ENCODE data around the gene GALNT9.
"Not testable (repeated sequence)": the region's sequence is repeated elsewhere in the genome, so short reads cannot be mapped to it uniquely, and the experiment has no call there.

The GALNT9 gene

DNA sequence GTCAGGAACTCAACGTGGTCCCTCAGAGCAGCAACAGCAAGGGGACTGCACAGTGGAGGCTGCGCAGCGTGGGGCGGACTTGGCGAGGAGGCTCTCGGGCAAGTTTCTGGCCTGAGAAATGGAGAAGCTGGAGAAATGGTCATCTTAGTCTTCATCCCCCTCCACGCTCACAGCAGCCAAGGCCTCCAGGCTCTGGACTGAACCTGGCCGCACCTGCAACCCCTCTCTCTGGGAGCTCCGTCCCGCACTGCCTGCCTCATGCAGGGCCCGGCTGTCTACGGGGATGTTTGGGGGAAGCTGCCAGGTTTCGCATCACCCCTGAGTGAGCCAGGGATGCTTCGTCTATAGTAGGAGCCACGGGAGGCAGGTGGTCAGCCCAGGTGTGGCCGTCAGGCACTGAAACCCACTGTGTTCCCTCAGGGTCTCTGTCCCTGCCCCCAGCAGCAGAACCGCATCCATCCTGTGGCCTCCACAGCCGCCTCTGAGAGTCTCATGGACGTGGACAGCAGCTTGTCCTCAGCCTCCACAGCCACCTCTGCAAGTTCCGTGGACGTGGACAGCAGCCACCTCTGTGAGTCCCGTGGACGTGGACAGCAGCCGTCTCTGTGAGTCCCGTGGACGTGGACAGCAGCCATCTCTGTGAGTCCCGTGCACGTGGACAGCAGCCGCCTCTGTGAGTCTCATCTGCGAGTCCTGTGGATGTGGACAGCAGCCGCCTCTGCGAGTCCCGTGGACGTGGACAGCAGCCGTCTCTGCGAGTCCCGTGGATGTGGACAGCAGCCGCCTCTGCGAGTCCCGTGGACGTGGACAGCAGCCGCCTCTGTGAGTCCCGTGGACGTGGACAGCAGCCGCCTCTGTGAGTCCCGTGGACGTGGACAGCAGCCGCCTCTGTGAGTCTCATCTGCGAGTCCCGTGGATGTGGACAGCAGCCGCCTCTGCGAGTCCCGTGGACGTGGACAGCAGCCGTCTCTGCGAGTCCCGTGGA, 29.1 kb upstream of the GALNT9 start:
- not testable (repeated sequence) for DNase-seq

GRCh38 chr12:132357623-132358186, 28.3 kb upstream of the GALNT9 start:
- no peak for DNase-seq

GRCh38 chr12:132356691-132357622, 27.6 kb upstream of the GALNT9 start:
- no peak for DNase-seq

DNA sequence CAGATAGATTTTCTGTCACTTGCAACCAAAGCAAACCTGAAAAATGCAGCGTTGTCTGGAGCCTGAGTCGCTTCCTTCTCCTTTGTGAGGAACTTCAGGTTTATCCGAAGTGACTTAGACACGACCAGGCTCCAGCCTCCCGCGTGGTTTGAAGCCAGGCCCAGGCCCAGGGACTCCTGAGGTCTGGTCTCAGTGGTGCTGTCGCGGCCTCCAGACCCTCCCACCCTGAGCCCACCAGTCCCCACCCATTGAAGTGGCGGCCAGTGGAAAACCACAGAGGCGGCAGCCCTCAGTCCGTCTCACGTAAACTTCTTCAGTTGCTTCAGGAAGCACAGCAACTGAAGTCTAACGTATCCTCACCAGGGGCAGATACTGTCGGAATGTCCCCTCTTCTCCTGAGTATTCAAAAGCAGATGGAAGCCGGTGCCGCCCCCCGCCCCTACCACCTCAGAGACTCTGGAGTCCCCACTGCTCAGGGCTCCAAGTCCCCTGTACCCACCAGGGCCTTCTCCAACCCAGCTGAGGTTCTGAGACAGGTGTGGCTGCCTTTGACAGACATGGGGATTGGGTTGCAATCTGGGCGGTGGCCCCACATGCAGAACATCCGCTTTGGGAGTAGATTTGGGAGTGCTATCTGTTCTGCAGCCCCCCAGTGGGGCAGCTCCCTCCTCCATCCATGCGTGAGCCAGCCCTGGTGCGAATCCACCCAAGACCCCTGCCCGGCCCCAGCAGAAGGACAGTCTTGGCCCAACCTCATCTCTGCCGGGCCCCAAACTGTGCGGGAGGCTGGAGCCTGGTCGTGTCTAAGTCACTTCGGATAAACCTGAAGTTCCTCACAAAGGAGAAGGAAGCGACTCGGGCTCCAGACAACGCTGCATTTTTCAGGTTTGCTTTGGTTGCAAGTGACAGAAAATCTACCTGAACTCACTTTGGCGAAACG, 26.6 kb upstream of the GALNT9 start:
- no peak for DNase-seq

DNA sequence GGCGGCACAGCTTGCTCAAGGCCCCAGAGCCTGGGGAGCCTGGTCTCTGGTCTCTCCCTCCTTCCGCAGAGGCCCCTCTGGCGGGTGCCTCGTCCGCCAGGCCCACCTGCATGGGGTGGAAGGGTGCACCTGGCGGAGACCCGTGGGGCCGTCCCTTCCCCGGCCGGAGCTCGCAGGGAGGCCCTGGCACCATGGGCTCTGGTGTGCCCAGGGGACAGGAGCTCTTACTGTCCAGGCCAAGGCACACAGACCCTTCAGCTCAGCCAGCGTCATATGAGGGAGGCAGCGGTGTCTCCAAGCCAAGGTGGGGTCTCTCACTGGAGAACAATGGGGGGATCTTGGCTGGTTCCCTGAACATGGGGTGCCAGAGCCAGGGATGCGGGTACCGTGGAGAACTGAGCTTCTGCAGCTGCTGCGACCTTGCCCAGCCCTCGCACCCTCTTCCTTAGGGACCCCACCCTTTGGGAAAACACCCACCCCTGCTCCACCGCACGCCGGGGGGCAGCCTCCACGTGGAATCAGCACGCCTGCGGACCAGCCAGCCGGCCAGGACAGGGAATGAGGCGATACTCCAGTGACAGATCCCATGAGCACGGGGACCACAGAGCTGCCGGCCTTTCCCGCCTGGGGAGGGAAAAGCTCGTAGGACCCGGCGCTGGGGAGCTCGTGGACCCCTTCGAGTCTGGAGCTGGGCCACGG, 25.7 kb upstream of the GALNT9 start:
- no peak for DNase-seq

GRCh38 chr12:132354211-132354981, 25.0 kb upstream of the GALNT9 start:
- no peak for DNase-seq

DNA sequence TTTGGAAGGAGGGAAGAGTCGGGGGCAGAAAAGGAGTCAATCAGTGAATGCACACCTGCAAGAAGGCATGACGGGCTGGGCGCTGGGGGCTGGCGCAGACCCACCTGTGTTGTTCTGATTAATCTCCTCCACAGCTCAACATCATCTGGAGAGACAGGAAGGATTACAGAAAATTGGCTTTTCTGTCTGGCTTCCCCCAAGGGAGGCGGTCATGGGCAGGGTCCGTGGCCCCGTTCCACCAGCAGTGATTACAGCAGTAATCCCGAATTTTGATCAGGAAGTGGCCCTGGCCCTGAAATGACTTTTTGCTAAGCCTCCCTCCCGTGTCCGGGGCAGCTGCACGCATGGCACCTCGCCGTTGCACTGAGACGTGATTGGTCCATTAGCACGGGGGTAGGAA, 24.4 kb upstream of the GALNT9 start:
- DNase-seq = no peak

- DNase-seq = no peak
Observed at GRCh38 chr12:132352896-132353800, 23.8 kb upstream of the GALNT9 start.

- DNase-seq = no peak
Observed at GRCh38 chr12:132351751-132352495, 22.5 kb upstream of the GALNT9 start.

- no peak for DNase-seq
Observed at GRCh38 chr12:132349501-132350131, 20.2 kb upstream of the GALNT9 start.

DNA sequence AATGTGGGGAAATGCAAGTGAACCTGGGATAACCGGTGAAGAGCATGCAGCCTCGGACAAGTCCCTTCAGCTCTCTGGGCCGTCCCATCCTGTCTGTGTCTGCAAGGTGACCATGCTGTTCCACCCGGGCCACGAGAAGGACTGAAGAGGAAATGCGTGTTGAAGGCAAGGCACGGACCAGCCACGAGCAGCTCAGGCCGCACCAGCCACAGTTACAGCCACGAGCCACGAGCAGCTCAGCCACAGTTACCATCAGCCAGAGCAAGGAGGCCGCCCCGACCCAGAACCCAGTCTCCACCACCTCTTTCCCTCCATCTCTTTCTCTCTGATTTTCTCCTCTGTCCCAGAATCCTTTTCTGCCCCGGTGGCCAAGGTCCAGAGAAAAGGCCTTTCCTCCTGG, 18.8 kb upstream of the GALNT9 start:
- no peak for DNase-seq

DNA sequence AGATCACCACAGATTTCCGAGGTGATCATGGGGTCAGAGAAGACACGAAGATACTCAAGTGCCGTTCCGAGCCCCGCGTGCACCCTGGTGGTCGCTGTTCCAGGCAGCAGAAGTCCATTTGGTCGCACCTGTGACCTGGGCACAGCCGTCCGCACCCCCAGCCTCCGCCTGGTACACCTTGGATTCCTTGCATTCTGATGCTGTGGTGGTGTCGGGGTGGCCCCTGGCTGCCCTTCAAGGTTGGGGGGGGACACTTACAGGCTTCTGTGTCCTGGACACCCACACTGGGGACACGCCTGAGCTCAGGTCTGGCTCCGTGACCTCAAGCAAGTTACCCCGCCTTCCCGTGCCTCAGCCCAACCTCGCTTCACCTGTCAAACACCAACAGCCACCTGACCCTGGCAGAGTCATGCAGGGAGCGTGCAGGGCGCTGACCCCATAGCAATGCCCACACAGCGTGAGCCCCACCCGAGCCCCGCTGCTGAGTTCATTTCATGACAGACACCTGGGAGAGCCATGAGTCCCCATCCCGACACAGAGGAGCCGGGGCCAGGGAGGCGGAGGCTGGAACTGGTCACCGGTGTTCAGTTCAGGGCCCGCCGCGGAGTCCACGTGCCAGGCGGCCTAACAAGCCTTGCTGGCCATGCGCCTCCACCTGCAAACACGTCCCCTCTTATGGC, 17.9 kb upstream of the GALNT9 start:
- no peak for DNase-seq

DNA sequence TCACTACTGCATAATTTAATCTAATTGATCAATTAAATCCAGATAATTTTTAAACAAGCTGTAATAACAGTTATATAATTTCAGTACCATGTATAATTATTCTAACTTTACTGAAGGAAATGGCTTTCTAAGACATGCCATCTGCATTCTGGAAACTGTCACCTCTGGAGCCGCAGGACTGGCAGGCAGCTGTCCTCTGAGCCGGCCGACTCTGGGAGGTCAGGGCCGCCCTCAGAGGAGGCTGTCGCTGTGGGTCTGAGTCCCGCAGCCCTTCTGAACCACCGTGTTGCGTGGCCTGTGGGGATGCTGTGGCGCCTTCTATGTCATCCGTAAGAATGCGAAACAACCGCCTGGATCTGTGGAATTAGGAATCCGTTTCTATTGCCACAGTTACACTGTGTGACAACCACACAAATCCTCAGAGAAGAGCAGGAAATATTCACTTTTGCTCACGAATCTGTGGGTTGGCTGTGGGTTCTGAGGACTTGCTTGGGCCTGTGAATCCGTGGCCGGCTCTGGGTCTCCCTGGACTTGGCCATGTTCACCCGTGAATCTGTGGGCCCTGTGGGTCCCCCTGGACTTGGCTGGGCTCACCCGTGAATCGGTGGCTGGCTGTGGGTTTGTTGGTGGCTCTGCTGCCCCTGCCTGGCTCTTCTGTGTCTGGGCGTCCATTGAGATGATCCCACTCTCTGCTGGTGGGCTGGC, 17.2 kb upstream of the GALNT9 start:
- no peak for DNase-seq

DNA sequence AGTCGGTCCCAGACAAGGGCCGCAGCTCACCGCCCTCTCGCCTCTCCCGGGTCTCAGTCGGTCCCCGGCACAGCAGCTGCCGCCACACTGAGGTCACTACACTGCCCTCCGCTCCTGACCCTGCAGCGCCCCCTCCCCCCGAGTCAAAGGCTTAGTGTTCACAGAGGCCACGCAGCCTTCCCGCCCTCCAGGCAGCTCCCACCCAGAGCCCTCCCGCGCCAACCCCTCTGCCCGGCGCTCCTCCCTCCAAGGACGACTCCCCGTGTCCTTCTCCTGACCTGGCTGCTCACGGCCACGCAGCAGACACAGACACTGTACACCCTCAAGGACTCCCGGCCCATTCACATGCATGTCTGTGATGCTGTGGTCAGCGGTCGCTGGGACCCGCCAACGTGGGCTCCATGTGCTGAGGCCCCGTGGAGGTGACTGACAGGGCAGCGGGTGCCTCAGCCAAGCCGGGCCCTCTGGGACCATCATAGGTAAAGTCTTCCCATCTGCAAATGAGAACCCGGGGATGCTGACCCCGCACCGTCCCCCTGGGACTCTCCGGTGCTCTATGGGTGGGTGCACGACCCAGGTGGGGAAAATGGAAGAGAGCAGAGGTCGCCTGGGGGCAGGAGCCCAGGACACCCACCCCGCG, 16.3 kb upstream of the GALNT9 start:
- no peak for DNase-seq

DNA sequence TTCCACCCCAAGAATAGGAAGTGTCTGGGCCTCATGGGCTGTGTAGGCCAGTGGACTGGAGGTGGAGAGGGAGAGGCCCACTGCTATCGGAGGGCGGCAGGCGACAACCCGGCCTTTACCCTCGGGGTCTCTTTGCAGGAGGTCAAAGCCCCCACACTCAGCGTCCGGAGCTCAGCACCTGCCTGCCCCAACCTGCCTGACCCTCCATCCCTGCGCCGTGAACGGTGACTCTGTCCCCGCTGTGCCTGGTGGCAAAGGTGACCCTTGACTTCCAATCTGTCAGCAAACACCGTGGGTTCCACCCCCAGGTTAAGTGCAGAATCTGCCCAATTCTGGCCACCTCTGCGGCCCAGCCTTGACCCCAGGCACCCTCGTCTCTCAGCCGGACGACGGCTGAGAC, 15.7 kb upstream of the GALNT9 start:
- DNase-seq = no peak

- no peak for DNase-seq
Observed at GRCh38 chr12:132344601-132345000, 15.2 kb upstream of the GALNT9 start.
